GM15510 (cell line): ENCODE data around the gene VARS1.

Experiments
- POLR2A ChIP-seq: IDR thresholded peaks from 3 replicates; pipeline ENCODE4 v1.6.1; 2011; ENCODE audit warnings: borderline replicate concordance; ENCODE audit not compliant: insufficient read length; ENCODE audit errors: extremely low read depth

VARS1 gene

GRCh38 chr6:31826793-31827285, 31.3 kb upstream of the VARS1 start:
- TF ChIP-seq POLR2A, result peak; percentile 11

GRCh38 chr6:31825553-31825952, 30.0 kb upstream of the VARS1 start:
- no peak for TF ChIP-seq POLR2A

- no peak for TF ChIP-seq POLR2A
Observed at GRCh38 chr6:31822036-31822821, 26.7 kb upstream of the VARS1 start.

- peak; percentile 77 for TF ChIP-seq POLR2A
Observed at GRCh38 chr6:31821301-31822035, 25.9 kb upstream of the VARS1 start.

GRCh38 chr6:31819871-31820299, 24.3 kb upstream of the VARS1 start:
- TF ChIP-seq POLR2A, result no peak

GRCh38 chr6:31815025-31815838, 19.7 kb upstream of the VARS1 start, which contains the start of the genes HSPA1A and HSPA1L:
HSPA1A (plus strand) TSS chr6:31815543; CDS start chr6:31815757, 214 bp downstream.
HSPA1L (minus strand) TSS chr6:31815283; CDS start chr6:31811972, 3,311 bp downstream.
- peak; percentile 86 for TF ChIP-seq POLR2A

GRCh38 chr6:31814677-31815024, 19.1 kb upstream of the VARS1 start:
- TF ChIP-seq POLR2A, result peak; percentile 11

- TF ChIP-seq POLR2A, result no peak
Observed at GRCh38 chr6:31813465-31813849, 17.9 kb upstream of the VARS1 start.

- TF ChIP-seq POLR2A, result no peak
Observed at GRCh38 chr6:31811645-31812044, 16.1 kb upstream of the VARS1 start.

GRCh38 chr6:31806470-31807272, 11.1 kb upstream of the VARS1 start, which contains the start of gene LSM2:
LSM2 (minus strand) TSS chr6:31806966; CDS start chr6:31806757, 209 bp downstream.
- TF ChIP-seq POLR2A, result peak; percentile 93

GRCh38 chr6:31805939-31806469, 10.5 kb upstream of the VARS1 start:
- TF ChIP-seq POLR2A, result no peak

GRCh38 chr6:31799781-31800180, 4.2 kb upstream of the VARS1 start:
- TF ChIP-seq POLR2A, result no peak

- TF ChIP-seq POLR2A, result no peak
Observed at GRCh38 chr6:31797588-31797987, 2.0 kb upstream of the VARS1 start.

GRCh38 chr6:31796993-31797385, 1.4 kb upstream of the VARS1 start:
- no peak for TF ChIP-seq POLR2A
